MM.1S (cell line): ENCODE measurements around the gene GDPD5.

Source experiments
- DNase-seq: peaks from one replicate; pipeline ENCODE4 v3.0.0-alpha.2; 2015
- H2AFZ ChIP-seq: fragments of 300-600 bp; sonication (generic); 2 replicates; pipeline ENCODE4 v1.6.0; 2016; ENCODE audit warnings: antibody characterized with exemption, low read length
- H3F3A ChIP-seq: fragments of 300-600 bp; sonication (generic); 2 replicates; pipeline ENCODE4 v1.6.1; 2016; ENCODE audit warnings: mild to moderate bottlenecking, antibody characterized with exemption, low read length, moderate library complexity, mixed read lengths; ENCODE audit not compliant: insufficient read depth
- H3K27ac ChIP-seq: fragments of 300-600 bp; sonication (generic); 2 replicates; pipeline ENCODE4 v1.5.1; 2016; ENCODE audit warnings: mild to moderate bottlenecking, low read length
- H3K27me3 ChIP-seq: fragments of 300-600 bp; sonication (generic); replicated peaks from 2 replicates; pipeline ENCODE4 v1.6.0; 2016; ENCODE audit warnings: low read length; ENCODE audit not compliant: insufficient read depth
- H3K36me3 ChIP-seq: fragments of 300-600 bp; sonication (generic); replicated peaks from 2 replicates; pipeline ENCODE4 v1.6.1; 2016; ENCODE audit warnings: mild to moderate bottlenecking, low read length, mixed read lengths; ENCODE audit not compliant: insufficient read depth
- H3K4me1 ChIP-seq: fragments of 300-600 bp; sonication (generic); 2 replicates; pipeline ENCODE4 v1.6.1; 2016; ENCODE audit warnings: low read length, mixed read lengths
- H3K4me2 ChIP-seq: fragments of 300-600 bp; sonication (generic); 2 replicates; pipeline ENCODE4 v1.6.0; 2016; ENCODE audit warnings: low read depth, low read length
- H3K4me3 ChIP-seq: fragments of 300-600 bp; sonication (generic); 2 replicates; pipeline ENCODE4 v1.5.1; 2016; ENCODE audit warnings: low read length, mixed read lengths
- H3K79me2 ChIP-seq: fragments of 300-600 bp; sonication (generic); 2 replicates; pipeline ENCODE4 v1.6.1; 2016; ENCODE audit warnings: mixed run types, low read length, mixed read lengths
- H3K9ac ChIP-seq: fragments of 300-600 bp; sonication (generic); 2 replicates; pipeline ENCODE4 v1.6.1; 2016; ENCODE audit warnings: low read length, mixed read lengths
- H3K9me2 ChIP-seq: fragments of 300-600 bp; sonication (generic); replicated peaks from 2 replicates; pipeline ENCODE4 v1.6.1; 2016; ENCODE audit warnings: mild to moderate bottlenecking, low read length, mixed read lengths; ENCODE audit not compliant: insufficient read depth
- H3K9me3 ChIP-seq: fragments of 300-600 bp; sonication (generic); replicated peaks from 2 replicates; pipeline ENCODE4 v1.6.1; 2016; ENCODE audit warnings: mild to moderate bottlenecking, low read length, mixed read lengths; ENCODE audit not compliant: insufficient read depth
- H4K20me1 ChIP-seq: fragments of 300-600 bp; sonication (generic); 2 replicates; pipeline ENCODE4 v1.6.1; 2016; ENCODE audit warnings: mild to moderate bottlenecking, low read length, moderate library complexity, mixed read lengths; ENCODE audit not compliant: insufficient read depth
- EZH2 ChIP-seq: fragments of 300-600 bp; sonication (generic); optimal IDR thresholded peaks from 2 replicates; pipeline ENCODE3; 2017; ENCODE audit warnings: low read depth, mild to moderate bottlenecking, antibody characterized with exemption, low read length, mixed read lengths
- EZH2phosphoT487 ChIP-seq: fragments of 300-600 bp; sonication (generic); IDR thresholded peaks from 2 replicates; pipeline ENCODE4 v1.6.1; 2018; ENCODE audit warnings: antibody characterized with exemption, low read length
- TF ChIP-seq, protein P1 (sequence below): fragments of 300-600 bp; sonication (generic); IDR thresholded peaks from 2 replicates; pipeline ENCODE4 v1.5.1; 2016; ENCODE audit warnings: antibody characterized with exemption, low read length, mixed read lengths

Gene GDPD5

DNA sequence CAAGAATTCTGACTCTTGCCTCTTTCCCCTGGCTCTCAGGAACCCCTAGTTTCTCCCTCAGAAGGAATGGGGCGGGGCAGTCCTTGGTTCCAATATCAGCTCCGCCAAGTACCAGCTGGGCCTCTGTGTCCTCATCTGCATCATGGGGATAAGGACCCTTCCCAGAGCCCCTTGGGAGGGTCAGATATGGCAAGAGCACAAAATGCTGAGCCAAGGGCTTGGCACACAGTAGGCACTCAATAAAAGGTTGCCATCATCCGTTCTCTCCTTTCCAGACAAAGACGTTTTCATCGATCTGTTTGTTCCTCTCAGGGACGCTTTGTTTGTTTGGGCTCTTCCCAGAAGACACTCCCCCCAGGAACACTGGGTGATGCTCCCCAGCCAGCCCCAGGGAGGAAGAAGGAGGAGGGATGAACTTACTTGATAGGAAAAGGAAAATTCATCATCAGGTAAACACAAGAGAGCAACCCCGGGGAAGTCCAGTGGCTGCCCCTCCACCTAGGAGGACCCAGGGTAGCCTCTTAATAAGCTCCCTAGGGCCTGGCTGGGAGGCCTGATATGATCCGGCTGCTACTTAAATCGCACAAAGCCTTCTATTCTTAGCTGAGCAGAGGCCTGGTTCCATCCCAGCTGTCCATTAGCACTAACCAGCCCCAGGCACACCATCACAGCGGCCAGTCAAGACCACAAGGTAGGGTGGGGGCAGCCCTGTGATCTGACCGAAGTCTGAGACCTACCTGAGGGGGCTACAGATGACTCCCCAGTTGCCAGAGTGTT, 19.6 kb downstream of the GDPD5 start:
- H3K9ac ChIP-seq: no peak overlapping the region
- H3K9me3 ChIP-seq: no peaks in the 10 kb centered on the region
- H3F3A ChIP-seq: no peaks in the 10 kb centered on the region
- no peaks in the 10 kb centered on the region for H4K20me1 ChIP-seq
- TF ChIP-seq EZH2: no peak
- TF ChIP-seq, protein P1, sequence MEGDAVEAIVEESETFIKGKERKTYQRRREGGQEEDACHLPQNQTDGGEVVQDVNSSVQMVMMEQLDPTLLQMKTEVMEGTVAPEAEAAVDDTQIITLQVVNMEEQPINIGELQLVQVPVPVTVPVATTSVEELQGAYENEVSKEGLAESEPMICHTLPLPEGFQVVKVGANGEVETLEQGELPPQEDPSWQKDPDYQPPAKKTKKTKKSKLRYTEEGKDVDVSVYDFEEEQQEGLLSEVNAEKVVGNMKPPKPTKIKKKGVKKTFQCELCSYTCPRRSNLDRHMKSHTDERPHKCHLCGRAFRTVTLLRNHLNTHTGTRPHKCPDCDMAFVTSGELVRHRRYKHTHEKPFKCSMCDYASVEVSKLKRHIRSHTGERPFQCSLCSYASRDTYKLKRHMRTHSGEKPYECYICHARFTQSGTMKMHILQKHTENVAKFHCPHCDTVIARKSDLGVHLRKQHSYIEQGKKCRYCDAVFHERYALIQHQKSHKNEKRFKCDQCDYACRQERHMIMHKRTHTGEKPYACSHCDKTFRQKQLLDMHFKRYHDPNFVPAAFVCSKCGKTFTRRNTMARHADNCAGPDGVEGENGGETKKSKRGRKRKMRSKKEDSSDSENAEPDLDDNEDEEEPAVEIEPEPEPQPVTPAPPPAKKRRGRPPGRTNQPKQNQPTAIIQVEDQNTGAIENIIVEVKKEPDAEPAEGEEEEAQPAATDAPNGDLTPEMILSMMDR: no peak
- no peak for TF ChIP-seq EZH2phosphoT487
- H3K27ac ChIP-seq: no peak overlapping the region
- no peaks in the 10 kb centered on the region for H3K79me2 ChIP-seq
- H2AFZ ChIP-seq: no peak overlapping the region
- no peak overlapping the region for H3K4me2 ChIP-seq
- H3K9me2 ChIP-seq: no peaks in the 10 kb centered on the region
- H3K4me1 ChIP-seq: no peaks in the 10 kb centered on the region
- H3K4me3 ChIP-seq: no peak overlapping the region
- no peak for DNase-seq
- no peaks in the 10 kb centered on the region for H3K27me3 ChIP-seq
- H3K36me3 ChIP-seq: no peaks in the 10 kb centered on the region

DNA sequence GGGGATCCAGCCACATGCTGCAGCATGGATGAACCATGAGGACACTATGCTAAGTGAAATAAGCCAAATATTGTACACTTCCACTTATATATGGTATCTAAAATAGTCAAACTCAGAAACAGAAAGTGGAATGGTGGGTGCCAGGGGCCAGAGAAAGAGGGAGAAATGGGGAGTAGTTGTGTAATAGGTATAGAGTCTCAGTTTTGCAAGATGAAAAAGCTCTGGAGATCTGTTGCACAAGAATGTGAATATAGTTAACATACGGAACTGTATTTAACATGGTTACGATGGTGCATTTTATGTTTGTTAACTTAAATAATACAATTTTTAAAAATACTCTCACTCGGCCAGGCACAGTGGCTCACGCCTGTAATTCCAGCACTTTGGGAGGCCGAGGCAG, 21.2 kb downstream of the GDPD5 start:
- H3K9ac ChIP-seq: no peak overlapping the region
- H2AFZ ChIP-seq: no peak overlapping the region
- H3K4me3 ChIP-seq: no peak overlapping the region
- no peaks in the 10 kb centered on the region for H3F3A ChIP-seq
- TF ChIP-seq EZH2phosphoT487 (no peak), EZH2 (no peak)
- TF ChIP-seq, protein P1: no peak
- H3K27me3 ChIP-seq: no peaks in the 10 kb centered on the region
- H3K4me2 ChIP-seq: no peak overlapping the region
- no peaks in the 10 kb centered on the region for H3K4me1 ChIP-seq
- DNase-seq: no peak
- H4K20me1 ChIP-seq: no peaks in the 10 kb centered on the region
- no peak overlapping the region for H3K27ac ChIP-seq
- no peaks in the 10 kb centered on the region for H3K36me3 ChIP-seq
- H3K79me2 ChIP-seq: no peaks in the 10 kb centered on the region
- no peaks in the 10 kb centered on the region for H3K9me3 ChIP-seq
- H3K9me2 ChIP-seq: no peaks in the 10 kb centered on the region

DNA sequence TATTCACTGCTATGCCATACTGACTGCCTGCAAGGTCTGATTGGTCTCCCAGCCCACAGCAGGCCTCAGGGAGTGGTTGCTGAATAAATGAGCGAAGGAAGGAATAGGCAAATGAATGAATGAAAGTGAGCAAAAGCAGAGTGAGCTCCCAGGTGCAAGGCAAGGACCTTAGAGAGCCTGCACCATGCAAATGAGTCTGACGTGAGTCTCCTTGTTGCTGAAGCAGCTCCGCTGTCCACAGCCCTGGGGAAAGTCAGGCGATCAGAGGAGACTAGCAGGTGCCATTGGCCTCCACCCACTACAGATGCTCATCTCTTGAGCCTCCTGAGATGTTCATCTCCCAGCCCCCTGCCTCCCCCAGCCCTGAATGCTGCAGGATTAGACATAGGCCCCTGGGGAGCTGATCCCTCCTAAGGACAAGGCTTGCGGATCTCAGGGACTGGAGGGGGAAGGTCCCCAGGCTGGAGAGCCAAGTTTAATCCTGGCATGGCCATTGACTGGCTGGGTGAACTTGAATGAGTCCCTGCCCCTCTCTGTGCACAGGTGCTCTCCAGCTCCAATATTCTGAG, 22.1 kb downstream of the GDPD5 start:
- no peaks in the 10 kb centered on the region for H3K4me1 ChIP-seq
- no peaks in the 10 kb centered on the region for H4K20me1 ChIP-seq
- H3K9me2 ChIP-seq: no peaks in the 10 kb centered on the region
- H3K9me3 ChIP-seq: no peaks in the 10 kb centered on the region
- no peaks in the 10 kb centered on the region for H3F3A ChIP-seq
- no peak overlapping the region for H3K27ac ChIP-seq
- no peak overlapping the region for H3K4me3 ChIP-seq
- H3K4me2 ChIP-seq: no peak overlapping the region
- H3K79me2 ChIP-seq: no peaks in the 10 kb centered on the region
- no peaks in the 10 kb centered on the region for H3K36me3 ChIP-seq
- no peak overlapping the region for H2AFZ ChIP-seq
- no peak for DNase-seq
- no peaks in the 10 kb centered on the region for H3K27me3 ChIP-seq
- TF ChIP-seq, protein P1: no peak
- TF ChIP-seq EZH2 (no peak), EZH2phosphoT487 (no peak)
- H3K9ac ChIP-seq: no peak overlapping the region
